Stomach (tissue), 4 donors: ENCODE results near the gene NR1H4.

Experiments used
- CTCF ChIP-seq, 7 experiments: fragments of 450-650 bp in 4 of 7; fragments of 200-600 bp in 3 of 7; sonication (generic) in 3 of 7; IDR thresholded peaks; one replicate each; pipeline ENCODE4 v1.5.1; 2016 to 2019; ENCODE audit warnings: antibody characterized with exemption in 7 of 7, control low read depth in 2 of 7, mild to moderate bottlenecking in 1 of 7
- EP300 ChIP-seq: sonication (generic); formaldehyde crosslinking; IDR thresholded peaks from one replicate; pipeline ENCODE4 v1.6.1; 2017; ENCODE audit warnings: antibody characterized with exemption
- POLR2A ChIP-seq, 4 donors: fragments of 450-650 bp; IDR thresholded peaks; one replicate each; pipeline ENCODE4 v1.6.1; 2016; ENCODE audit warnings: antibody characterized with exemption in 4 of 4, control low read depth in 2 of 4, mild to moderate bottlenecking in 1 of 4, moderate library complexity in 1 of 4
- POLR2AphosphoS5 ChIP-seq, 3 donors: sonication (generic); formaldehyde crosslinking; IDR thresholded peaks; one replicate each; pipeline ENCODE4 v1.6.1; 2016; ENCODE audit warnings: antibody characterized with exemption in 3 of 3

DNA sequence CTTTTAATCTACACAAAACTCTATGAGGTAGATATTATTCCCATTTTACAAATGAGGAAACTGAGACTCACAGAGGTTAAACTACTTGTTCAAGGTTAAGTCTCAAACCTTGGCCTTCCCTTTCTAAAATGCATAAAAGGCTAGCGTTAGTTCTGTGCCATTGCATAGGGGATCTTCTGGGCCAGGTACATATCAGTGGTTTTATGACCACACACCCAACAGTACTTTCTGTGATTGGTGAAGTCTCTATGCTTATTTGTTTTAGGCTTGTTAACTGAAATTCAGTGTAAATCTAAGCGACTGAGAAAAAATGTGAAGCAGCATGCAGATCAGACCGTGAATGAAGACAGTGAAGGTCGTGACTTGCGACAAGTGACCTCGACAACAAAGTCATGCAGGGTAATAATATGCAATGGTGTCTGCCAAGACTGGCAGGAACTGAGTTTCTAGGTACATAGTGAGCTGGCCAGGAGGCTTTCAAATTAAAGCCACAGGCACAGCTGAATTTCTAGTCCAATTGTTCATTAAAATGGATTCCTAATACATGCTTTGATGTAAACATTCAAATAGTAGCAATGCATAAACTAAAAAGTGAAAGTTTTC, 61.1 kb downstream of the NR1H4 start:
- TF ChIP-seq CTCF (IDR thresholded peaks at IDR 0.05) (no peak), POLR2AphosphoS5 (IDR thresholded peaks at IDR 0.05) (no peak), POLR2A (IDR thresholded peaks at IDR 0.05) (no peak), EP300 (no peak)
